ENCODE data around the gene RASSF7. TPM values are rescaled to one million over a fixed set of nuclear protein-coding genes. Genes with fewer than 3 reads are reported as not detected.
A peak's percentile ranks its signal among the peaks of the same experiment; 100 is the strongest.
"Not testable (repeated sequence)": the region's sequence is repeated elsewhere in the genome, so short reads cannot be mapped to it uniquely, and the experiment has no call there.

Gene RASSF7
- total and polyA plus RNA-seq, 2 donors, result 3.3 to 13.8 TPM

- H3K27ac ChIP-seq (ENCODE audit: low read depth), result not testable (repeated sequence)
- WGBS, result 64% methylated on average over 14 of the region's 14 CpGs
Measured at GRCh38 chr11:574031-574570, 13.3 kb downstream of the RASSF7 start.

GRCh38 chr11:574632-575312, 14.0 kb downstream of the RASSF7 start:
- WGBS, result 28% methylated on average over 25 of the region's 25 CpGs
- H3K4me1 ChIP-seq (ENCODE audit: insufficient read depth), result peaks cover 3% of the 10 kb centered on the region
- no peak overlapping the region for H3K27ac ChIP-seq (ENCODE audit: low read depth)
- H3K4me3 ChIP-seq (ENCODE audit: low read depth, low read length), result peak overlapping the region; percentile 48
- no peaks in the 10 kb centered on the region for H3K36me3 ChIP-seq (ENCODE audit: insufficient read depth)
- DNase-seq (ENCODE audit: extremely low spot score), result no peak

More at GRCh38 chr11:574031-574570, 13.3 kb downstream of the RASSF7 start:
- H3K36me3 ChIP-seq (ENCODE audit: insufficient read depth); H3K4me1 ChIP-seq (ENCODE audit: insufficient read depth); H3K4me3 ChIP-seq (ENCODE audit: low read depth, low read length): not testable (repeated sequence)
- DNase-seq (ENCODE audit: extremely low spot score), result peak; percentile 28

- peak overlapping the region; percentile 48 for H3K4me3 ChIP-seq (ENCODE audit: low read depth, low read length)
- no peak for DNase-seq (ENCODE audit: extremely low spot score)
- H3K36me3 ChIP-seq (ENCODE audit: insufficient read depth), result no peaks in the 10 kb centered on the region
- H3K4me1 ChIP-seq (ENCODE audit: insufficient read depth), result peaks cover 3% of the 10 kb centered on the region
- H3K27ac ChIP-seq (ENCODE audit: low read depth), result no peak overlapping the region
- under 1% methylated on average over 73 of the region's 81 CpGs for WGBS
Measured at GRCh38 chr11:575313-575995, 14.7 kb downstream of the RASSF7 start.

GRCh38 chr11:575996-576768, 15.4 kb downstream of the RASSF7 start, which contains the start of gene PHRF1:
TSS of gene PHRF1 (plus strand) at chr11:576470. CDS start at chr11:581513, 5,043 bp downstream.
- peaks cover 2% of the 10 kb centered on the region for H3K36me3 ChIP-seq (ENCODE audit: insufficient read depth)
- peak; percentile 88 for DNase-seq (ENCODE audit: extremely low spot score)
- H3K4me1 ChIP-seq (ENCODE audit: insufficient read depth), result peaks cover 3% of the 10 kb centered on the region
- peak within 1 kb of the TSS; percentile 99 for H3K4me3 ChIP-seq (ENCODE audit: low read depth, low read length)
- WGBS, result 1% methylated on average over 98 of the region's 99 CpGs
- peak within 1 kb of the TSS; percentile 92 for H3K27ac ChIP-seq (ENCODE audit: low read depth)

- peak overlapping the region; percentile 99 for H3K4me3 ChIP-seq (ENCODE audit: low read depth, low read length)
- H3K36me3 ChIP-seq (ENCODE audit: insufficient read depth), result peaks cover 2% of the 10 kb centered on the region
- no peak for DNase-seq (ENCODE audit: extremely low spot score)
- no peak overlapping the region for H3K27ac ChIP-seq (ENCODE audit: low read depth)
- 4% methylated on average over 41 of the region's 48 CpGs for WGBS
- peaks cover 3% of the 10 kb centered on the region for H3K4me1 ChIP-seq (ENCODE audit: insufficient read depth)
Measured at GRCh38 chr11:576811-577610, 16.2 kb downstream of the RASSF7 start.

- DNase-seq (ENCODE audit: extremely low spot score), result no peak
- Histone ChIP-seq H3K27ac (ENCODE audit: low read depth) (no peak overlapping the region), H3K4me1 (ENCODE audit: insufficient read depth) (peaks cover 3% of the 10 kb centered on the region), H3K36me3 (ENCODE audit: insufficient read depth) (peaks cover 2% of the 10 kb centered on the region), H3K4me3 (ENCODE audit: low read depth, low read length) (peak overlapping the region; percentile 99)
- 62% methylated on average over 6 of the region's 6 CpGs for WGBS
Measured at GRCh38 chr11:577611-577894, 16.8 kb downstream of the RASSF7 start.

- no peak overlapping the region for H3K4me3 ChIP-seq (ENCODE audit: low read depth, low read length)
- no peak overlapping the region for H3K27ac ChIP-seq (ENCODE audit: low read depth)
- no peak for DNase-seq (ENCODE audit: extremely low spot score)
- H3K4me1 ChIP-seq (ENCODE audit: insufficient read depth), result peaks cover 3% of the 10 kb centered on the region
- WGBS, result 73% methylated on average over 21 of the region's 21 CpGs
- peaks cover 2% of the 10 kb centered on the region for H3K36me3 ChIP-seq (ENCODE audit: insufficient read depth)
Measured at GRCh38 chr11:578276-579035, 17.7 kb downstream of the RASSF7 start.

- DNase-seq (ENCODE audit: extremely low spot score), result no peak
- Histone ChIP-seq H3K4me3 (ENCODE audit: low read depth, low read length) (no peak overlapping the region), H3K4me1 (ENCODE audit: insufficient read depth) (peaks cover 1% of the 10 kb centered on the region), H3K27ac (ENCODE audit: low read depth) (no peak overlapping the region), H3K36me3 (ENCODE audit: insufficient read depth) (peaks cover 4% of the 10 kb centered on the region)
- 83% methylated on average over 20 of the region's 20 CpGs for WGBS
Measured at GRCh38 chr11:579830-580601, 19.2 kb downstream of the RASSF7 start.

GRCh38 chr11:581342-581741, 20.6 kb downstream of the RASSF7 start:
- H3K27ac ChIP-seq (ENCODE audit: low read depth), result no peak overlapping the region
- H3K4me1 ChIP-seq (ENCODE audit: insufficient read depth), result peaks cover 1% of the 10 kb centered on the region
- no peak overlapping the region for H3K4me3 ChIP-seq (ENCODE audit: low read depth, low read length)
- WGBS, result 85% methylated on average over 14 of the region's 14 CpGs
- peaks cover 4% of the 10 kb centered on the region for H3K36me3 ChIP-seq (ENCODE audit: insufficient read depth)
- no peak for DNase-seq (ENCODE audit: extremely low spot score)

- DNase-seq (ENCODE audit: extremely low spot score), result no peak
- Histone ChIP-seq H3K4me1 (ENCODE audit: insufficient read depth) (peaks cover 1% of the 10 kb centered on the region), H3K36me3 (ENCODE audit: insufficient read depth) (peaks cover 4% of the 10 kb centered on the region), H3K27ac (ENCODE audit: low read depth) (no peak overlapping the region), H3K4me3 (ENCODE audit: low read depth, low read length) (no peak overlapping the region)
- 88% methylated on average over 17 of the region's 17 CpGs for WGBS
Measured at GRCh38 chr11:581752-582151, 21.0 kb downstream of the RASSF7 start.

- H3K36me3 ChIP-seq (ENCODE audit: insufficient read depth), result peaks cover 4% of the 10 kb centered on the region
- no peak for DNase-seq (ENCODE audit: extremely low spot score)
- no peak overlapping the region for H3K27ac ChIP-seq (ENCODE audit: low read depth)
- no peaks in the 10 kb centered on the region for H3K4me1 ChIP-seq (ENCODE audit: insufficient read depth)
- no peak overlapping the region for H3K4me3 ChIP-seq (ENCODE audit: low read depth, low read length)
- WGBS, result 97% methylated on average over 10 of the region's 10 CpGs
Measured at GRCh38 chr11:584287-584686, 23.5 kb downstream of the RASSF7 start.

Data from urinary bladder (tissue), 4 donors.